IPS-18a (cell line): ENCODE measurements around the gene TGDS.

Experiments used
- H3K27ac ChIP-seq: one replicate; pipeline ENCODE4 v1.5.1; 2013; ENCODE audit warnings: low read length
- H3K27me3 ChIP-seq: one replicate; pipeline ENCODE4 v1.6.1; 2013; ENCODE audit warnings: mild to moderate bottlenecking, low read length; ENCODE audit not compliant: control insufficient read depth, insufficient read depth
- H3K36me3 ChIP-seq: one replicate; pipeline ENCODE4 v1.6.1; 2013; ENCODE audit warnings: low read depth, low read length; ENCODE audit not compliant: control insufficient read depth
- H3K4me1 ChIP-seq: one replicate; pipeline ENCODE4 v1.6.1; 2013; ENCODE audit warnings: low read depth, low read length; ENCODE audit not compliant: control insufficient read depth
- H3K4me3 ChIP-seq: one replicate; pipeline ENCODE4 v1.5.1; 2013; ENCODE audit warnings: low read length
- H3K9ac ChIP-seq: one replicate; pipeline ENCODE4 v1.6.1; 2013; ENCODE audit warnings: mild to moderate bottlenecking, low read length, moderate library complexity
- H3K9me3 ChIP-seq: one replicate; pipeline ENCODE4 v1.6.1; 2013; ENCODE audit warnings: low read depth, low read length; ENCODE audit not compliant: control insufficient read depth

TGDS gene

GRCh38 chr13:94617389-94618000 lies 21.5 kb upstream of the TGDS start:
- Histone ChIP-seq H3K27me3 (no peaks in the 10 kb centered on the region), H3K9me3 (no peaks in the 10 kb centered on the region), H3K9ac (no peak overlapping the region), H3K4me1 (no peaks in the 10 kb centered on the region), H3K36me3 (peaks cover 30% of the 10 kb centered on the region), H3K4me3 (no peak overlapping the region), H3K27ac (no peak overlapping the region)

GRCh38 chr13:94613051-94613450 lies 17.1 kb upstream of the TGDS start:
- Histone ChIP-seq H3K4me3 (no peak overlapping the region), H3K27me3 (no peaks in the 10 kb centered on the region), H3K27ac (no peak overlapping the region), H3K36me3 (peaks cover 31% of the 10 kb centered on the region), H3K4me1 (no peaks in the 10 kb centered on the region), H3K9me3 (no peaks in the 10 kb centered on the region), H3K9ac (no peak overlapping the region)

- Histone ChIP-seq H3K4me1 (no peaks in the 10 kb centered on the region), H3K9me3 (no peaks in the 10 kb centered on the region), H3K4me3 (no peak overlapping the region), H3K27me3 (no peaks in the 10 kb centered on the region), H3K9ac (no peak overlapping the region), H3K36me3 (peaks cover 41% of the 10 kb centered on the region), H3K27ac (no peak overlapping the region)
These were observed 16.1 kb upstream of the TGDS start for GRCh38 chr13:94612050-94612449.

- H3K4me1 ChIP-seq = no peaks in the 10 kb centered on the region
- no peaks in the 10 kb centered on the region for H3K9me3 ChIP-seq
- H3K4me3 ChIP-seq = no peak overlapping the region
- H3K27me3 ChIP-seq = no peaks in the 10 kb centered on the region
- H3K9ac ChIP-seq = no peak overlapping the region
- no peak overlapping the region for H3K27ac ChIP-seq
- peaks cover 54% of the 10 kb centered on the region for H3K36me3 ChIP-seq
These were observed 14.5 kb upstream of the TGDS start for GRCh38 chr13:94610475-94610874.

- Histone ChIP-seq H3K36me3 (peaks cover 45% of the 10 kb centered on the region), H3K27ac (no peak overlapping the region), H3K9ac (no peak overlapping the region), H3K9me3 (no peaks in the 10 kb centered on the region), H3K27me3 (no peaks in the 10 kb centered on the region), H3K4me1 (no peaks in the 10 kb centered on the region), H3K4me3 (no peak overlapping the region)
These were observed 13.2 kb upstream of the TGDS start for GRCh38 chr13:94609196-94609595.

GRCh38 chr13:94608586-94608985 lies 12.6 kb upstream of the TGDS start:
- no peak overlapping the region for H3K4me3 ChIP-seq
- no peak overlapping the region for H3K9ac ChIP-seq
- H3K9me3 ChIP-seq = no peaks in the 10 kb centered on the region
- H3K27me3 ChIP-seq = no peaks in the 10 kb centered on the region
- H3K4me1 ChIP-seq = no peaks in the 10 kb centered on the region
- H3K27ac ChIP-seq = no peak overlapping the region
- peaks cover 45% of the 10 kb centered on the region for H3K36me3 ChIP-seq

GRCh38 chr13:94607939-94608338 lies 12.0 kb upstream of the TGDS start:
- H3K9ac ChIP-seq = no peak overlapping the region

GRCh38 chr13:94607056-94607455 lies 11.1 kb upstream of the TGDS start:
- H3K27ac ChIP-seq = no peak overlapping the region
- H3K27me3 ChIP-seq = no peaks in the 10 kb centered on the region
- peaks cover 4% of the 10 kb centered on the region for H3K4me1 ChIP-seq
- H3K36me3 ChIP-seq = peaks cover 40% of the 10 kb centered on the region
- H3K9ac ChIP-seq = no peak overlapping the region
- no peak overlapping the region for H3K4me3 ChIP-seq
- no peaks in the 10 kb centered on the region for H3K9me3 ChIP-seq

More at GRCh38 chr13:94607939-94608338, 12.0 kb upstream of the TGDS start:
- Histone ChIP-seq H3K4me1 (no peaks in the 10 kb centered on the region), H3K27ac (no peak overlapping the region), H3K4me3 (no peak overlapping the region), H3K36me3 (peaks cover 45% of the 10 kb centered on the region), H3K27me3 (no peaks in the 10 kb centered on the region), H3K9me3 (no peaks in the 10 kb centered on the region)

- H3K27ac ChIP-seq = no peak overlapping the region
- H3K36me3 ChIP-seq = peaks cover 17% of the 10 kb centered on the region
- peaks cover 16% of the 10 kb centered on the region for H3K27me3 ChIP-seq
- peaks cover 4% of the 10 kb centered on the region for H3K4me1 ChIP-seq
- H3K4me3 ChIP-seq = peak overlapping the region; percentile 92
- H3K9ac ChIP-seq = peak overlapping the region; percentile 79
- peaks cover 2% of the 10 kb centered on the region for H3K9me3 ChIP-seq
These were observed 6.5 kb upstream of the TGDS start for GRCh38 chr13:94602467-94602866.

GRCh38 chr13:94601446-94602431 lies 5.8 kb upstream of the TGDS start, which contains the start of gene GPR180:
GPR180 (plus strand) TSS chr13:94601857; CDS start chr13:94601928, 71 bp downstream.
- peaks cover 10% of the 10 kb centered on the region for H3K36me3 ChIP-seq
- H3K4me1 ChIP-seq = peaks cover 4% of the 10 kb centered on the region
- peak within 1 kb of the TSS; percentile 79 for H3K9ac ChIP-seq
- peaks cover 2% of the 10 kb centered on the region for H3K9me3 ChIP-seq
- peaks cover 16% of the 10 kb centered on the region for H3K27me3 ChIP-seq
- peak within 1 kb of the TSS; percentile 92 for H3K4me3 ChIP-seq
- no peak within 1 kb of the TSS for H3K27ac ChIP-seq

- H3K27ac ChIP-seq = no peak overlapping the region
- no peaks in the 10 kb centered on the region for H3K36me3 ChIP-seq
- H3K27me3 ChIP-seq = peaks cover 16% of the 10 kb centered on the region
- H3K4me1 ChIP-seq = peaks cover 9% of the 10 kb centered on the region
- H3K4me3 ChIP-seq = no peak overlapping the region
- no peak overlapping the region for H3K9ac ChIP-seq
- H3K9me3 ChIP-seq = peaks cover 2% of the 10 kb centered on the region
These were observed 3.9 kb upstream of the TGDS start for GRCh38 chr13:94599877-94600276.
